Measurements from ENCODE around the gene SMIM38. TPM values are rescaled to one million over a fixed set of nuclear protein-coding genes. Genes with fewer than 3 reads are reported as not detected.

SMIM38 gene
- total RNA-seq, 1 experiment from 2014 or later, result 0.54 TPM

- no peaks in the 10 kb centered on the region for H3K9me2 ChIP-seq (ENCODE audit: insufficient read depth)
- intact Hi-C loops (cut with micrococcal nuclease), result no loop called here
- TF ChIP-seq EGR1 (IDR thresholded peaks at IDR 0.05; ENCODE audit: low read depth) (no peak), CBX3 (IDR thresholded peaks at IDR 0.05; ENCODE audit: low read depth) (no peak), RAD21 (IDR thresholded peaks at IDR 0.05; ENCODE audit: low read depth) (no peak), SIN3A (IDR thresholded peaks at IDR 0.05; ENCODE audit: low read depth) (no peak), ZBTB33 (IDR thresholded peaks at IDR 0.05; ENCODE audit: extremely low read depth, insufficient replicate concordance, low read length) (no peak), SP1 (IDR thresholded peaks at IDR 0.05; ENCODE audit: low read depth) (no peak)
- no TSS peak for BruUV-seq (replicated peaks)
- DNase-seq (ENCODE audit: low read depth, low spot score) (no peak), ATAC-seq (no peak)
- ChIA-PET POLR2A (no interaction called here), RAD21 (ENCODE audit: low non-redundant PET in 1 of 2, low total read pairs in 2 of 2, uncharacterized antibody in 2 of 2, unreplicated experiment in 2 of 2) (no interaction called here), CTCF (interaction anchor here (1.0 to 1.1 kb wide), 2 partner anchors 18 to 179 kb away, joined by 3 read pairs; no protein-coding TSS in a partner anchor)
- no peak overlapping the region for H3K4me3 ChIP-seq (replicated peaks in 1 of 2; ENCODE audit: low read depth in 1 of 2, low read length in 2 of 2)
- H3K27ac ChIP-seq (ENCODE audit: low read depth, low read length), result no peak overlapping the region
- H3K27me3 ChIP-seq (ENCODE audit: insufficient read depth, low read length), result no peaks in the 10 kb centered on the region
- H3K36me3 ChIP-seq (ENCODE audit: control insufficient read depth in 1 of 2, insufficient read depth in 2 of 2, low read length in 2 of 2), result no peaks in the 10 kb centered on the region
- no peaks in the 10 kb centered on the region for H3K79me2 ChIP-seq (ENCODE audit: insufficient read depth, low read length)
- H2AFZ ChIP-seq (ENCODE audit: low read depth, low read length, poor library complexity, severe bottlenecking), result no peak overlapping the region
- H3K9me3 ChIP-seq (ENCODE audit: control insufficient read depth in 1 of 2, insufficient read depth in 1 of 2, low read depth in 1 of 2, low read length in 2 of 2), result no peaks in the 10 kb centered on the region; a peak in 1 of 4 replicates
- H3K4me2 ChIP-seq (ENCODE audit: low read length), result no peak overlapping the region
- H3K4me1 ChIP-seq (ENCODE audit: control insufficient read depth in 1 of 2, insufficient read depth in 2 of 2, low read length in 2 of 2), result peaks cover 6 to 12% of the 10 kb centered on the region in 2 experiments; a peak in 3 of 4 replicates
- H3K9ac ChIP-seq (ENCODE audit: low read length), result no peak overlapping the region
- H4K20me1 ChIP-seq (ENCODE audit: insufficient read depth), result no peaks in the 10 kb centered on the region
Measured at GRCh38 chr11:69113646-69114340, 41.9 kb upstream of the SMIM38 start.

GRCh38 chr11:69114362-69114761, 41.4 kb upstream of the SMIM38 start:
- no peaks in the 10 kb centered on the region for H4K20me1 ChIP-seq (ENCODE audit: insufficient read depth)
- RAD21 ChIA-PET (ENCODE audit: low non-redundant PET in 1 of 2, low total read pairs in 2 of 2, uncharacterized antibody in 2 of 2, unreplicated experiment in 2 of 2), result no interaction called here
- TF ChIP-seq RAD21 (IDR thresholded peaks at IDR 0.05; ENCODE audit: low read depth) (no peak), YY1 (IDR thresholded peaks at IDR 0.05; ENCODE audit: extremely low read depth, insufficient replicate concordance, low read depth, low read length) (no peak), CBX3 (IDR thresholded peaks at IDR 0.05; ENCODE audit: low read depth) (no peak)
- no peak overlapping the region for H3K27ac ChIP-seq (ENCODE audit: low read depth, low read length)
- H3K9ac ChIP-seq (ENCODE audit: low read length), result no peak overlapping the region
- H3K36me3 ChIP-seq (ENCODE audit: control insufficient read depth in 1 of 2, insufficient read depth in 2 of 2, low read length in 2 of 2), result no peaks in the 10 kb centered on the region
- H3K9me3 ChIP-seq (ENCODE audit: control insufficient read depth in 1 of 2, insufficient read depth in 1 of 2, low read depth in 1 of 2, low read length in 2 of 2), result no peaks in the 10 kb centered on the region; a peak in 1 of 4 replicates
- H3K4me1 ChIP-seq (ENCODE audit: control insufficient read depth in 1 of 2, insufficient read depth in 2 of 2, low read length in 2 of 2), result peaks cover 11 to 18% of the 10 kb centered on the region in 2 experiments; a peak in 3 of 4 replicates
- DNase-seq (ENCODE audit: low read depth, low spot score) (no peak), ATAC-seq (no peak)
- POLR2A ChIA-PET, result interaction anchor here (0.5 kb wide), 1 partner anchor 528 kb away, joined by 3 read pairs; no protein-coding TSS in a partner anchor
- H3K4me3 ChIP-seq (replicated peaks in 1 of 2; ENCODE audit: low read depth in 1 of 2, low read length in 2 of 2), result no peak overlapping the region
- H3K9me2 ChIP-seq (ENCODE audit: insufficient read depth), result no peaks in the 10 kb centered on the region
- CTCF ChIA-PET, result no interaction called here
- H3K4me2 ChIP-seq (ENCODE audit: low read length), result no peak overlapping the region
- no TSS peak for BruUV-seq (replicated peaks)
- H3K79me2 ChIP-seq (ENCODE audit: insufficient read depth, low read length), result no peaks in the 10 kb centered on the region
- H3K27me3 ChIP-seq (ENCODE audit: insufficient read depth, low read length), result no peaks in the 10 kb centered on the region
- intact Hi-C loops (cut with micrococcal nuclease), result no loop called here
- H2AFZ ChIP-seq (ENCODE audit: low read depth, low read length, poor library complexity, severe bottlenecking), result no peak overlapping the region
